Measurements from ENCODE around the gene PARP9. TPM values are rescaled to one million over a fixed set of nuclear protein-coding genes. Genes with fewer than 3 reads are reported as not detected.

Gene PARP9
- total RNA-seq, 6 experiments from 2014 or later, result 5.2 to 11.0 (median 9.7) TPM

- Mint-ChIP-seq H3K27ac (no peak overlapping the region), H3K36me3 (ENCODE audit: low read depth) (no peaks in the 10 kb centered on the region), H3K27me3 (ENCODE audit: insufficient read depth) (peaks cover 17% of the 10 kb centered on the region), H3K4me1 (ENCODE audit: low read depth) (no peaks in the 10 kb centered on the region), H3K4me3 (no peak overlapping the region), H3K9me3 (no peaks in the 10 kb centered on the region)
- no peak for DNase-seq
- TF ChIP-seq CTCF (IDR thresholded peaks at IDR 0.05), result no peak
Measured at GRCh38 chr3:122603056-122603455, 39.0 kb upstream of the PARP9 start.

- no peak for DNase-seq
- Mint-ChIP-seq H3K9me3 (no peaks in the 10 kb centered on the region), H3K4me1 (ENCODE audit: low read depth) (no peaks in the 10 kb centered on the region), H3K36me3 (ENCODE audit: low read depth) (no peaks in the 10 kb centered on the region), H3K4me3 (no peak overlapping the region), H3K27ac (no peak overlapping the region), H3K27me3 (ENCODE audit: insufficient read depth) (peaks cover 15% of the 10 kb centered on the region)
- no peak for TF ChIP-seq CTCF (IDR thresholded peaks at IDR 0.05)
Measured at GRCh38 chr3:122602011-122602710, 38.1 kb upstream of the PARP9 start.

DNA sequence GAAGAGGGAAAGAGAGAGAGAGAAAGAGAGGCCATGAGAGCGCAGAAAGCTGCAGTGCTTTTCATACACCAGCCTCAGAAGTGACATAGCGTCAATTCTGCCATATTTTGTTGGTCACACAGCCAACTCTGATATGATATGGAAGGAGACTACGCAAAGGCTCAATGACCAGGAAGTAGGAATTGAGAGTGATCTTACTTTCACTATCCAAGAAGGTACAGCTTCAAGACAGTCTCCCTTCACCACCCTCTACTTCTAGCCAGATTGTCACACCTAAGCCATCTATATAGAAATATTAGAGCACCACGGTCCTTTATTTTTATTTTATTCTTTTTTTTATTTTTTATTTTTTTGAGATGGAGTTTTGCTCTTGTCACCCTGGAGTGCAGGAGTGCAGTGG lies 34.5 kb upstream of the PARP9 start:
- Mint-ChIP-seq H3K9me3 (no peaks in the 10 kb centered on the region), H3K4me3 (no peak overlapping the region), H3K27ac (no peak overlapping the region), H3K27me3 (ENCODE audit: insufficient read depth) (peaks cover 20% of the 10 kb centered on the region), H3K4me1 (ENCODE audit: low read depth) (no peaks in the 10 kb centered on the region), H3K36me3 (ENCODE audit: low read depth) (no peaks in the 10 kb centered on the region)
- no peak for DNase-seq
- TF ChIP-seq CTCF (IDR thresholded peaks at IDR 0.05), result no peak

DNA sequence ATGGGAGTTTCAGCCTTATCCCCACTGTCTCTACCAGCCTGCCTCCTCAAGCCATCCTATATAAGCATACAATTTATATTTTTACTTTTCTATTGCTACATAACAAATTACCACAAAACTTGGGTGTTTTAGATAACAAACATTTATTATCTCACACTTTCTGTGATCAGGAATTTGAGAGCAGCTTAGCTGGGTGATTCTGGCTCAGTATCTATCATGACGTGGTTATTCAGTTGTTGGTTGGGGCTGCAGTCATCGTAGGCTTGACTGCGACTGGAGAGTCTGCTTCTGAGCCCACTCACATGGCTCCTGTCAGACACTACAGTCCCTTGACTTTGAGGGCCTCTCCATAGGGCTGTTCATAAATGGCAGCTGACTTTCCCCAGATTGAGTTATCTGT lies 34.1 kb upstream of the PARP9 start:
- Mint-ChIP-seq H3K27me3 (ENCODE audit: insufficient read depth) (peaks cover 18% of the 10 kb centered on the region; the same call in 1 of the 2 replicates), H3K4me3 (no peak overlapping the region)
- no peak for TF ChIP-seq CTCF (IDR thresholded peaks at IDR 0.05)

DNA sequence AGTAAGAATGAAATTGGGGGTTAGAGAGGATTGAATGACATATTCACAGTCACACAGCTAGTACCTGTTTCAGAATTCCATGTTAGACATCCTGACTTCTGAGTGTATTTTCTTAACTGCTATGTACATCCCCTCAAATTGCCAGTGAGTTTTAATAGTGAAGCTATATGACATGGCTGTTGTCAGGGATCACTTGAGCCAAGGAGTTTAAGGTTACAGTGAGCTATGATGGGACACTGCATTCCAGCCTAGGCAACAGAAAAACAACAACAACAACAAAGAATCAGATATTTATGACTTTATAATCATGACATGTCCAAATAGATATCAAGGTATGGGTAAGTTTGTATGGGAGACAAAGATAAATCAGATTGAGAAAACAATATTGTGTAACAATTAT lies 29.9 kb upstream of the PARP9 start:
- TF ChIP-seq CTCF (IDR thresholded peaks at IDR 0.05), result no peak
- Mint-ChIP-seq H3K4me3 (no peak overlapping the region), H3K36me3 (ENCODE audit: low read depth) (no peaks in the 10 kb centered on the region), H3K27me3 (ENCODE audit: insufficient read depth) (peaks cover 11% of the 10 kb centered on the region), H3K4me1 (ENCODE audit: low read depth) (no peaks in the 10 kb centered on the region), H3K9me3 (no peaks in the 10 kb centered on the region), H3K27ac (no peak overlapping the region)
- no peak for DNase-seq

More for the DNA sequence above, 34.1 kb upstream of the PARP9 start:
- no peak overlapping the region for H3K27ac Mint-ChIP-seq
- H3K4me1 Mint-ChIP-seq (ENCODE audit: low read depth), result no peaks in the 10 kb centered on the region
- no peak for DNase-seq
- no peaks in the 10 kb centered on the region for H3K36me3 Mint-ChIP-seq (ENCODE audit: low read depth)
- no peaks in the 10 kb centered on the region for H3K9me3 Mint-ChIP-seq

Measured in HFFc6 (cell line).